Neural cell (in vitro differentiated cells): ENCODE results near the gene ACYP2. TPM values are rescaled to one million over a fixed set of nuclear protein-coding genes. Genes with fewer than 3 reads are reported as not detected.
"Not testable (repeated sequence)": the region's sequence is repeated elsewhere in the genome, so short reads cannot be mapped to it uniquely, and the experiment has no call there.

Source experiments
- H2AFZ ChIP-seq: fragments of 200-600, 300-800 bp; sonication (generic), shearing (Covaris generic); 2 replicates; pipeline ENCODE4 v1.6.0; 2014; ENCODE audit warnings: low read depth, mild to moderate bottlenecking, antibody characterized with exemption, low read length, moderate library complexity
- H3F3A ChIP-seq: fragments of 200-600 bp; shearing (Covaris generic); 2 replicates; pipeline ENCODE4 v1.6.1; 2016; ENCODE audit warnings: mild to moderate bottlenecking, moderate library complexity, mixed read lengths, antibody characterized with exemption, low read length; ENCODE audit not compliant: insufficient read depth, poor library complexity, severe bottlenecking
- H3K27ac ChIP-seq: fragments of 200-600, 300-800 bp; sonication (generic), shearing (Covaris generic); 2 replicates; pipeline ENCODE4 v1.5.1; 2014; ENCODE audit warnings: mild to moderate bottlenecking, low read length, moderate library complexity
- H3K27me3 ChIP-seq: fragments of 300-800, 200-600 bp; sonication (generic), shearing (Covaris generic); 2 replicates; pipeline ENCODE4 v1.6.0; 2014; ENCODE audit warnings: mild to moderate bottlenecking, low read depth, low read length, moderate library complexity; ENCODE audit not compliant: insufficient read depth
- H3K36me3 ChIP-seq: fragments of 300-800, 200-600 bp; sonication (generic), shearing (Covaris generic); 2 replicates; pipeline ENCODE4 v1.5.1; 2014; ENCODE audit warnings: mild to moderate bottlenecking, antibody characterized with exemption, low read length, moderate library complexity; ENCODE audit not compliant: insufficient read depth
- H3K4me2 ChIP-seq: fragments of 300-800, 200-600 bp; sonication (generic), shearing (Covaris generic); 2 replicates; pipeline ENCODE4 v1.6.0; 2014; ENCODE audit warnings: mild to moderate bottlenecking, low read length
- H3K4me3 ChIP-seq: fragments of 300-800, 200-600 bp; sonication (generic), shearing (Covaris generic); 2 replicates; pipeline ENCODE4 v1.5.1; 2014; ENCODE audit warnings: mild to moderate bottlenecking, low read length, moderate library complexity
- H3K79me2 ChIP-seq: fragments of 200-600 bp; shearing (Covaris generic); replicated peaks from 2 replicates; pipeline ENCODE4 v1.6.0; 2014; ENCODE audit warnings: mild to moderate bottlenecking, low read length, moderate library complexity; ENCODE audit not compliant: insufficient read depth
- H3K9ac ChIP-seq: fragments of 300-800, 200-600 bp; sonication (generic), shearing (Covaris generic); 2 replicates; pipeline ENCODE4 v1.6.1; 2016; ENCODE audit warnings: mild to moderate bottlenecking, low read length, mixed read lengths
- H3K9me2 ChIP-seq: fragments of 200-600 bp; shearing (Covaris generic); 2 replicates; pipeline ENCODE4 v1.6.1; 2016; ENCODE audit warnings: mild to moderate bottlenecking, low read length, mixed read lengths; ENCODE audit not compliant: insufficient read depth
- H3K9me3 ChIP-seq: fragments of 200-600, 300-800 bp; sonication (generic), shearing (Covaris generic); 2 replicates; pipeline ENCODE4 v1.6.1; 2016; ENCODE audit warnings: mild to moderate bottlenecking, mixed run types, low read length, moderate library complexity, mixed read lengths
- H4K20me1 ChIP-seq: fragments of 200-600 bp; shearing (Covaris generic); 2 replicates; pipeline ENCODE4 v1.6.1; 2016; ENCODE audit warnings: mild to moderate bottlenecking, mixed run types; ENCODE audit not compliant: insufficient read depth
- CTCF ChIP-seq: fragments of 450-650 bp; IDR thresholded peaks from 2 replicates; pipeline ENCODE4 v1.5.1; 2014; ENCODE audit warnings: antibody characterized with exemption, mild to moderate bottlenecking, moderate library complexity; ENCODE audit not compliant: poor library complexity, severe bottlenecking
- EP300 ChIP-seq: fragments of 450-650 bp; conservative IDR thresholded peaks from 2 replicates; pipeline ENCODE4 v1.6.1; 2014; ENCODE audit warnings: antibody characterized with exemption, mild to moderate bottlenecking, moderate library complexity; ENCODE audit not compliant: poor library complexity, severe bottlenecking
- EZH2 ChIP-seq: fragments of 200-600, 300-800 bp; shearing (Covaris generic), sonication (generic); IDR thresholded peaks from 2 replicates; pipeline ENCODE4 v1.6.1; 2014; ENCODE audit warnings: antibody characterized with exemption, low read length, borderline replicate concordance, mild to moderate bottlenecking; ENCODE audit not compliant: insufficient read depth, poor library complexity, severe bottlenecking
- MXI1 ChIP-seq: fragments of 450-650 bp; conservative IDR thresholded peaks from 2 replicates; pipeline ENCODE4 v1.6.1; 2014; ENCODE audit warnings: antibody characterized with exemption, mild to moderate bottlenecking; ENCODE audit not compliant: poor library complexity, severe bottlenecking
- POLR2AphosphoS5 ChIP-seq: IDR thresholded peaks from 2 replicates; pipeline ENCODE4 v1.6.1; 2012
- RAD21 ChIP-seq: fragments of 450-650 bp; conservative IDR thresholded peaks from 2 replicates; pipeline ENCODE4 v1.6.1; 2014; ENCODE audit warnings: antibody characterized with exemption, mild to moderate bottlenecking, moderate library complexity
- REST ChIP-seq: IDR thresholded peaks from 2 replicates; pipeline ENCODE4 v1.6.1; 2012; ENCODE audit warnings: borderline replicate concordance
- SMC3 ChIP-seq: fragments of 450-650 bp; conservative IDR thresholded peaks from 2 replicates; pipeline ENCODE4 v1.6.1; 2014; ENCODE audit warnings: antibody characterized with exemption, mild to moderate bottlenecking, moderate library complexity; ENCODE audit not compliant: poor library complexity
- TAF1 ChIP-seq: IDR thresholded peaks from 2 replicates; pipeline ENCODE4 v1.6.1; 2012; ENCODE audit warnings: low read depth
- polyA plus RNA-seq: library from polyadenylated mRNA; depleted of rRNA; stranded (reverse); fragments of >200 nt; gene quantifications from 2 replicates; pipeline ENCODE4 v1.2.3, GENCODE V29; 2014

The ACYP2 gene
- polyA plus RNA-seq, 1 donor from 2014 or later = 48.2 TPM

GRCh38 chr2:54090521-54091117 lies 24.8 kb upstream of the ACYP2 start:
- Histone ChIP-seq H4K20me1 (no peaks in the 10 kb centered on the region), H3K79me2 (no peaks in the 10 kb centered on the region), H3K9ac (no peak overlapping the region), H3K36me3 (no peaks in the 10 kb centered on the region), H3K27ac (no peak overlapping the region), H3K9me2 (no peaks in the 10 kb centered on the region), H3K4me3 (no peak overlapping the region), H3K27me3 (no peaks in the 10 kb centered on the region), H2AFZ (no peak overlapping the region), H3K4me2 (no peak overlapping the region), H3F3A (no peaks in the 10 kb centered on the region), H3K9me3 (no peaks in the 10 kb centered on the region)
- no peak for TF ChIP-seq CTCF
- no peak for TF ChIP-seq REST
- TF ChIP-seq EZH2 = no peak
- no peak for TF ChIP-seq RAD21
- TF ChIP-seq MXI1 = no peak
- no peak for TF ChIP-seq POLR2AphosphoS5
- TF ChIP-seq TAF1 = no peak
- TF ChIP-seq SMC3 = no peak
- no peak for TF ChIP-seq EP300

- Histone ChIP-seq H4K20me1 (no peaks in the 10 kb centered on the region), H3K27ac (no peak overlapping the region), H3K9ac (no peak overlapping the region), H3K9me2 (no peaks in the 10 kb centered on the region), H2AFZ (no peak overlapping the region), H3K4me2 (no peak overlapping the region), H3K4me3 (no peak overlapping the region), H3K36me3 (no peaks in the 10 kb centered on the region), H3K9me3 (no peaks in the 10 kb centered on the region), H3K79me2 (no peaks in the 10 kb centered on the region), H3F3A (no peaks in the 10 kb centered on the region), H3K27me3 (no peaks in the 10 kb centered on the region)
- no peak for TF ChIP-seq EZH2
- TF ChIP-seq TAF1 = no peak
- TF ChIP-seq SMC3 = no peak
- TF ChIP-seq MXI1 = no peak
- no peak for TF ChIP-seq POLR2AphosphoS5
- no peak for TF ChIP-seq RAD21
Observed at GRCh38 chr2:54092940-54093339, 22.5 kb upstream of the ACYP2 start.

- not testable (repeated sequence) for H3K4me2 ChIP-seq, H3K9me3 ChIP-seq, H3K36me3 ChIP-seq, H3K4me3 ChIP-seq, H3F3A ChIP-seq, H2AFZ ChIP-seq, H4K20me1 ChIP-seq, H3K9me2 ChIP-seq, H3K27ac ChIP-seq, H3K27me3 ChIP-seq, H3K9ac ChIP-seq, H3K79me2 ChIP-seq
Observed at GRCh38 chr2:54095406-54095805, 20.0 kb upstream of the ACYP2 start.

GRCh38 chr2:54096141-54096540 lies 19.3 kb upstream of the ACYP2 start:
- H3K79me2 ChIP-seq, H2AFZ ChIP-seq, H3K9me3 ChIP-seq, H3K9me2 ChIP-seq, H3K9ac ChIP-seq, H3F3A ChIP-seq, H3K4me3 ChIP-seq, H3K36me3 ChIP-seq, H3K27me3 ChIP-seq, H3K4me2 ChIP-seq, H3K27ac ChIP-seq, H4K20me1 ChIP-seq: not testable (repeated sequence)
